A673 (cell line): Measurements from ENCODE around the gene MRPL20.

Source experiments
- EZH2 ChIP-seq: fragments of 200-600 bp; sonication (generic); IDR thresholded peaks from 2 replicates; pipeline ENCODE4 v1.6.1; 2017; ENCODE audit warnings: borderline replicate concordance, low read depth, mild to moderate bottlenecking, mixed read lengths, antibody characterized with exemption, low read length; ENCODE audit not compliant: poor library complexity, severe bottlenecking
- TF ChIP-seq, protein P1 (sequence below): fragments of 300-800, 200-600 bp; sonication (generic); conservative IDR thresholded peaks from 2 replicates; pipeline ENCODE4 v1.5.1; 2017; ENCODE audit warnings: low read depth, mild to moderate bottlenecking, antibody characterized with exemption, low read length, moderate library complexity, mixed read lengths

DNA sequence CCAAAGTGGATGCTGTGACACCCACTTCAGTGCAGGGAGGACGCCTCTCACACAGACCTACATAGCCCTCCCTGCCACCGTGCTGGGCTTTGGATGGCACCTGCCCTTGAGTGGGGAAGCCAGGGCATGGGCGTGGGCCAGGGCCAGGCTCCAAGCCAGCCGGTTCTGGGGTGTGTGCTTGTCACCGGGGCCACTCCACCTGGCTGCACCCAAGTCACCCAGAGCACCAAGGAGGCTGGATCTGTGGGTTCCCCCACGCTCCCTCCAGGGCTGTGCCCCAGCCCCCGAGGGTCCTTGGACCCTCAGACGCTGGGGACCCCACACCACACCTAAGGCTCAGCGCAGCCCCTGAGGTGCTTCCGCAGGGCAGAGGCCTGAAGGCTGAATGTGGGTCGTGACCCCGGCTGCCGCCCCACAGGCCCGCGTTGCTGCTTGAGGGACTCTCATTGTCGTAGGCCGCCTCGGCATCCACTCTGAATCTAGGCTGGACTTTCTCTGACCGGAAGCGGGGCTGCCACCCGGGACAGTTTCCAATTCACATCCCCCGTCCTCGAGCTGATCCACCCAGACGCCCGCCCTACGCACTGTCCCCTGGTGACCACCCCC is 50.2 kb downstream of the MRPL20 start:
- no peak for TF ChIP-seq EZH2
- TF ChIP-seq, protein P1, sequence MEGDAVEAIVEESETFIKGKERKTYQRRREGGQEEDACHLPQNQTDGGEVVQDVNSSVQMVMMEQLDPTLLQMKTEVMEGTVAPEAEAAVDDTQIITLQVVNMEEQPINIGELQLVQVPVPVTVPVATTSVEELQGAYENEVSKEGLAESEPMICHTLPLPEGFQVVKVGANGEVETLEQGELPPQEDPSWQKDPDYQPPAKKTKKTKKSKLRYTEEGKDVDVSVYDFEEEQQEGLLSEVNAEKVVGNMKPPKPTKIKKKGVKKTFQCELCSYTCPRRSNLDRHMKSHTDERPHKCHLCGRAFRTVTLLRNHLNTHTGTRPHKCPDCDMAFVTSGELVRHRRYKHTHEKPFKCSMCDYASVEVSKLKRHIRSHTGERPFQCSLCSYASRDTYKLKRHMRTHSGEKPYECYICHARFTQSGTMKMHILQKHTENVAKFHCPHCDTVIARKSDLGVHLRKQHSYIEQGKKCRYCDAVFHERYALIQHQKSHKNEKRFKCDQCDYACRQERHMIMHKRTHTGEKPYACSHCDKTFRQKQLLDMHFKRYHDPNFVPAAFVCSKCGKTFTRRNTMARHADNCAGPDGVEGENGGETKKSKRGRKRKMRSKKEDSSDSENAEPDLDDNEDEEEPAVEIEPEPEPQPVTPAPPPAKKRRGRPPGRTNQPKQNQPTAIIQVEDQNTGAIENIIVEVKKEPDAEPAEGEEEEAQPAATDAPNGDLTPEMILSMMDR = no peak
